Panc1 (cell line): ENCODE data around the gene LRP2.

Experiments
- CTCF ChIP-seq: fragments of 450-650 bp; IDR thresholded peaks from 2 replicates; pipeline ENCODE4 v1.5.1; 2017; ENCODE audit warnings: mild to moderate bottlenecking
- POLR2AphosphoS5 ChIP-seq: IDR thresholded peaks from 2 replicates; pipeline ENCODE4 v1.6.1; 2012; ENCODE audit warnings: mild to moderate bottlenecking, low read depth, low read length, moderate library complexity

- TF ChIP-seq CTCF = no peak
- no peak for TF ChIP-seq POLR2AphosphoS5
Measured at GRCh38 chr2:169114056-169114455, 248.3 kb downstream of the LRP2 start.
